HG03196 (cell line): ENCODE results near the gene ZNF618.
"Not testable (repeated sequence)": the region's sequence is repeated elsewhere in the genome, so short reads cannot be mapped to it uniquely, and the experiment has no call there.

ENCODE experiments used
- ATAC-seq: cut with Tn5 transposase; IDR thresholded peaks from one replicate; pipeline ENCODE4 v1.9.1; 2021; ENCODE audit not compliant: unreplicated experiment

The ZNF618 gene

DNA sequence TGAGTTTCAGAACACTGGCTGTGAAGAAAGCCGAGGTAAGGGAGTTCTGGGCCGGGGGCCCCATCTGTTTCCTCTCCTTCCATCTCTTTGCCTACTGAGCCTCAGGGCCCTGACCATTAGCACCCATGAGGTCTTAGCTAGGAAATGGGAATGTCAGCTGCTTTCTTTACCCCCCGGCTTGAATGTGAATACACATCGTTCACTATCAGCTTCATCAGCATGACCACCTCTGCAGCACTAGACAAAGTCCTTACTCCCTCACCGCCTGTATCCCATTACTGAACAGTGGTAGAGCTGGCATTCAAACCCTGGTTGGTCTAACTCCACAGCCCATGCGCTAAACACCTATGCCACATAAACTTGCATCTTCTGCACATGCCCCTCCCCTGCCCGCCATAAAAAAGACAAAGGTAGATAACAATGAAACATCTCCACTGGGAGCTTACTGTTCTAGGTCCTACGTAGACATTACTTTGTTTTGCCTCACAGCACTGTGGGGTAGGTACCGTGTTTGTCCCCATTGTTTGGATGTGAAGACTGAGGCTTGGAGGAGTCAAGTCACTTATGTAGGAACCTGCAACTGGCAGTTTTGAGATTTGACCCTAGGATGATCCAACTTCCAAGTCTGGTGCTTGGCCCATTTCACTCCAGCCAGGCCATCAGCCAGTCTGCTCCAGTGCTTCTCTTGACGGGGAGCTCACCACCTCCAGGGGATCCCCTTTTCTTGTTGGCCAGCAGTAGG, 108.7 kb downstream of the ZNF618 start:
- no peak for ATAC-seq

DNA sequence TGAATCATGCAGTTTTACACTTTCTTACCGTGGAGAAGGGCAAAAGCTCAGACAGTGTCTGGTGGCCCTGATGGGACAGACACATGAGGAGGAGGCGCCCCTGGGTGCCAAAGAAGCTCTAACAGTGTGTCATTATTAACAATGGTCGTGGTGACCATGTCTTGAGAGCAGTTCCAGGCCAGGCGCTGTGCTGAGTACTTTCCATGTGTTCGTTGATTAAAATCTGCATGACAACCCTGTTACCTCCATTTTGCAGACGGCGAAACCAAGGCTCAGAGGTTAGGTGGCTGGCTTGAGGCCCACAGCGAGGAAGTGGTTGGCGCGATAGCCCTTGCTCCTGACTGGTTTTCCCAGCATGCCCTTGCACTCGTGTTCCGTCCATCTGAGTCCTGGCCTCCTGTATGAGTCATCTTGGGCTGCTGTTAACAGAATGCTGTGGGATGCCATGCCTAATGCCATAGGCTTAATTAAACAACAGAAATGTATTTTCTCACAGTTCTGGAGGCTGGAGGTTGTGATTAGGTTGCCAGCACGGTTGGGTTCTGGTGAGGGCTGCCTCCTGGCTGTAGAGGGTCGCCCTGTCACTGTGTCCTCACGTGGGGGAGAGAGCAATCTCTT, 110.0 kb downstream of the ZNF618 start:
- ATAC-seq = no peak

DNA sequence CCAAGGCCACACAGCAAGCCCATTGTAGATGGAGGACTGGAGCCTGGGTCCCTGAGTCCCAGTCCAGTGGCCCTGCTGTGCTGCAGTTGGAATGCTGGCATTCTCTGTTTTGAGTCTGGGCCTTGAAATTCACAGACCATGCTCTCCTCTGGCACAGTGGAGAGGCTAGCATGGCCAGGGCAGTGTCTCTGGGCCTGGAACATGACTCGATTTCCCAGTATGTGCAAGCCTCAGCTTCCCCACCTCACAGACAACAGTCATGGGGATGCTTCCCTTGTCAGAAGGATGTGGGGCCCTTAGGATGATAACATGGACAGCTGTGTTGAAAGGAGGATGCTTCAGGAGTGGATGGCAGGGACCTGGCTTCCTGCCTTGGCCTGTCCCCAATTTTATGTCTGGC, 110.8 kb downstream of the ZNF618 start:
- no peak for ATAC-seq

- no peak for ATAC-seq
These were observed 111.4 kb downstream of the ZNF618 start for GRCh38 chr9:113987526-113987925.

- no peak for ATAC-seq
These were observed 112.4 kb downstream of the ZNF618 start for GRCh38 chr9:113988385-113989016.

GRCh38 chr9:113989017-113989713, 113.1 kb downstream of the ZNF618 start:
- no peak for ATAC-seq

GRCh38 chr9:113989714-113990569, 113.8 kb downstream of the ZNF618 start:
- no peak for ATAC-seq

DNA sequence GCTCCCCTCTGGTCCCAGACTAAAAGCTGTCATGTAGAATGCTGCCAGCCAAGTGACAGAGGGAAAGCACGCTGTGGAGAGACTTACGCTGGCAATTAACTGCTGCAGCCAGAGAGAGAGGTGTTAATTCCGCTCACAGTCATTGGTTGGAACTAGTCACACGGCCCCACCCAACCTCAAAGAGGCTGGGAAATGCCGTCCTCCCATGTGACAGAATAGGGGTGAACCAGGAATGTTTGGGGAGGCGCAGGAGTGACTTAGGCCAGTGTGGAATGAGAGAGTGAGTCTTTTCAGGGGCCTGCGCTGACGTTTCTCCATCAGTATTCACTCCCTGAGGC, 114.4 kb downstream of the ZNF618 start:
- ATAC-seq = no peak

DNA sequence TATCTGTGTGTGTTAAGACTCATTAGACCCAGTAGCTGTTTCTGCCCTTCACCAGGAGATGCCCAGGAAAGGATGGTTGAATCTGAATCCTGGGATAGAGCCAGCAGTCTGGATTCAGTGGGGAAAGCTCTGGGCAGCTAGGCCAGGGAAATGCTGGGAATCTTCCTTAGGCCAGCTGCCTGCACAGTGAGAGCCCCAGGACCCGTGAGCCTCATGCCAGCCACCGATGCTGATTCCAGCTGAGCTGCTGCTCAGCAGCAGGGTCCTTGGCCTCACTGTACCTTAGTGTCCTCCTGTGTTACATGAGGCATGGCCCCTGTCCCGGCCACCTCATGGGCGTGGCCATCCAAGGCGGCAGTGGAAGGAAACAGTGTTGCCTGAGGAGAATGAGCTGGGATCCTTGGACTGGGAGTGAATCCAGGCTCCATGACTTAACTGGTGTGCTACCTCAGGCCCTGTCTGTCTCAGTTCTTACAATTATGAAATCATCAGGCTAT, 114.9 kb downstream of the ZNF618 start:
- no peak for ATAC-seq

- ATAC-seq = no peak
These were observed 115.6 kb downstream of the ZNF618 start for GRCh38 chr9:113991714-113992113.

GRCh38 chr9:113992276-113992951, 116.3 kb downstream of the ZNF618 start:
- ATAC-seq = no peak

DNA sequence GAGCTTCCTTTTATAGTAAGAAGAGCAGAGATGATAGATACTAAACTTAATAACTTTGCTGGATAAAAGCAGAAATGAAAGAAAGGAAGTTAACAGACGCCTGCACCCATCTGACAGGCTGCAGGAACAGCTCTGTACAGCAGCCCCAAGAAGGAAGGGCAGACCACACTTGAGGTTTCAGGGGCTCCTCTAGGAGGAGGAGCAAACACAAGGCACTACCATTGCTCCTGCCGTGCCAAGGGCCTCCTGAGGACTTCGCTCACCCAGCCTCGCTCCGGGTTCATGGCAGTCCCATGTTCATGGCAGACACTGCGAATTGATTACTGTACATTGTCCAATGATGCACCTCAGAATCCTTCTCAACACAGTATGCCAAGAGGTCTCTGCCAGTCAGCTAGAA, 116.9 kb downstream of the ZNF618 start:
- ATAC-seq = no peak

GRCh38 chr9:113993838-113994540, 117.9 kb downstream of the ZNF618 start:
- ATAC-seq = no peak

- ATAC-seq = no peak
These were observed 119.3 kb downstream of the ZNF618 start for GRCh38 chr9:113995401-113995800.

DNA sequence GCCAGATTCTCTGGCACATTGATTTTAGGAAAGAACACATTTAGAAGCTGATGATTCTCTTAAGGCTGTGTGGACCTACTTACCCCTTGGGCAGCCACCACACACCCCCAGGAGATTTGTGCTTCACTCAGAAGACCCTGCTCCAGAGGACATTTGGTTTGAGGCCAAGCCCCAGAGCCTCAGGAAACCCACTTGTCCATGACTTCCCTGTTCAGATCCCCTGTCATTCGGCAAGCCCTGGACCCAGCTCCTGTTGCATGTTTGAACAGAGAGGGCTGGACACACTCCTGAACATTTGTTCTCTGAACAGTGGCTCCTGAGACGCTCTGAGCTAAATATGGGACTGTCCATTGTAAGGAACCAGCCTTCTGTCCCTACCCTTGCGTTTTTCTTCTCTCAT, 119.9 kb downstream of the ZNF618 start:
- ATAC-seq = no peak

- ATAC-seq = no peak
These were observed 120.5 kb downstream of the ZNF618 start for GRCh38 chr9:113996531-113997001.

DNA sequence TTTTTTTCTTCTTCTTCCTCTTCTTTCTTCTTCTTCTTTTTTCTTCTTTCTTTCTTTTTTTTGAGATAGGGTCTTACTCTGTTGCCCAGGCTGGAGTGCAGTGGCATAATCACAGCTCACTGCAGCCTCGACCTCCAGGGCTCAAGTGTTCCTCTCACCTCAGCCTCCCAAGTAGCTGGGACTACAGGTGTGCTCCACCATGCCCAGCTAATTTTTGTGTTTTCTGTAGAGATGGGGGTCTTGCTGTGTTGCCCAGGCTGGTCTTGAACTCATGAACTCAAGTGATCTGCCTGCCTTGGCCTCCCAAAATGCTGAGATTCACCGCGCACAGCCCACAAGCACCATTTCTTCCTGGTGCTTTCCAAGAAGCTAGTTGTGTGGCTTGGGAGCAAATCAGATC, 121.0 kb downstream of the ZNF618 start:
- not testable (repeated sequence) for ATAC-seq

DNA sequence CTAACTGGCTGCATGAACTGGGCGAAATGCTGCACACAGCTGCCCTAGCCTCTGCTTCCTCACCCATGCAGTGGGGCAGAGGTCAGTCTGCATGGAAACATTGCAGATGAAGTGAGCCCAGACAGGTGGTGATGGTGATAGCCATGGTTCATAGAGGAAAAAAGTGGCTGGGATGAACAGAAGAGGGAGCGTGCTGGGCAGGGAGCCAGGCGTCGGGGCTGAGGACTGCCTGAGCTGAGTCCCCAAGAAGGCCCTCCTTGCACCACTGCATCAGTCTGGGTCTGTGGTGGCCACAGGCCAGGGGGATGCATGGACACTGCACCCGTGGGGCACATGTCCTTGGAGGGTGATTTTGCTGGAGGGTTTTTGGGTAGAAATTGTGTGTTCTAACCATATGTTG, 121.5 kb downstream of the ZNF618 start:
- no peak for ATAC-seq

DNA sequence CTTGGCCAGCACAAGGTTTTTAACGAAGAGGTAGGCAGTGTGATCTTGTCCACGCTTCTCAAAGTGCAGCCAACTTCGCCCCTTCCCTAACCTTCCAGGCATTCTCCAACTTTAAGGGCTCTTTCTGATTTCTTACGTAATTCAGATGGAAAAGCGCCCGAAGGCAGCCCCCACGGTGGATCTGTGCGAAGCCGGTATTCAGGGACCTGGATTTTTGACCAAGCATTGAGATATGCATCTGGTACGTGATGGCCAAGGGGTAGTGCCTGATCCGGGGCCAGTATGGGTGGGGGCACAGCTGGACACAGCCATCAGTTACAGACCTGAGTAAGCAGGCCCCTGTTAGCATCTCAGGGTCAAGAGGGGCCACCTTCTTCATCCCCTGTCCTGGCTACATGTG, 122.0 kb downstream of the ZNF618 start:
- no peak for ATAC-seq
